ENCODE measurements around the gene NIPA2. TPM values are rescaled to one million over a fixed set of nuclear protein-coding genes. Genes with fewer than 3 reads are reported as not detected.

Gene NIPA2
- polyA plus RNA-seq, 4 donors: 15.0 to 40.3 (median 30.5) TPM

- H3K4me3 ChIP-seq (ENCODE audit: low read depth in 1 of 3, low read length in 3 of 3): no peak overlapping the region
- H3K9me3 ChIP-seq (ENCODE audit: control insufficient read depth in 2 of 2, insufficient read depth in 1 of 2, low read depth in 1 of 2, low read length in 1 of 2): peaks cover 0 to 17% of the 10 kb centered on the region in 2 donors
- FAIRE-seq (no peak), DNase-seq (no peak)
- no peaks in the 10 kb centered on the region for H3K4me1 ChIP-seq (ENCODE audit: control insufficient read depth in 3 of 3, insufficient read depth in 2 of 3, low read depth in 1 of 3, low read length in 2 of 3)
- 95 to 96% (median 96%) methylated on average over 8 of the region's 8 CpGs for WGBS, 3 donors
- peaks cover 17 to 71% (median 27%) of the 10 kb centered on the region in 3 donors for H3K36me3 ChIP-seq (ENCODE audit: control insufficient read depth in 3 of 3, insufficient read depth in 2 of 3, low read depth in 1 of 3, low read length in 3 of 3)
- no peak overlapping the region for H3K27ac ChIP-seq (ENCODE audit: low read depth in 1 of 3, low read length in 2 of 3)
- no peaks in the 10 kb centered on the region for H3K27me3 ChIP-seq (ENCODE audit: control insufficient read depth in 3 of 3, insufficient read depth in 3 of 3, low read length in 3 of 3)
These were observed 35.8 kb downstream of the NIPA2 start for GRCh38 chr15:22874256-22874655.

- no peak for FAIRE-seq
- Histone ChIP-seq H3K4me1 (ENCODE audit: control insufficient read depth in 3 of 3, insufficient read depth in 2 of 3, low read depth in 1 of 3, low read length in 2 of 3) (no peaks in the 10 kb centered on the region), H3K4me3 (ENCODE audit: low read depth in 1 of 3, low read length in 3 of 3) (no peak overlapping the region), H3K27me3 (ENCODE audit: control insufficient read depth in 3 of 3, insufficient read depth in 3 of 3, low read length in 3 of 3) (no peaks in the 10 kb centered on the region), H3K36me3 (ENCODE audit: control insufficient read depth in 3 of 3, insufficient read depth in 2 of 3, low read depth in 1 of 3, low read length in 3 of 3) (peaks cover 19 to 70% (median 28%) of the 10 kb centered on the region in 3 donors), H3K27ac (ENCODE audit: low read depth in 1 of 3, low read length in 2 of 3) (no peak overlapping the region), H3K9me3 (ENCODE audit: control insufficient read depth in 2 of 2, insufficient read depth in 1 of 2, low read depth in 1 of 2, low read length in 1 of 2) (peaks cover 0 to 17% of the 10 kb centered on the region in 2 donors)
- WGBS, 3 donors: 95 to 97% (median 96%) methylated on average over 7 of the region's 7 CpGs
- DNase-seq: no peak
These were observed 36.5 kb downstream of the NIPA2 start for GRCh38 chr15:22874966-22875365.

- H3K4me3 ChIP-seq (ENCODE audit: low read depth in 1 of 3, low read length in 3 of 3): no peak overlapping the region
- H3K27ac ChIP-seq (ENCODE audit: low read depth in 1 of 3, low read length in 2 of 3): no peak overlapping the region
- no peak for FAIRE-seq
- H3K4me1 ChIP-seq (ENCODE audit: control insufficient read depth in 3 of 3, insufficient read depth in 2 of 3, low read depth in 1 of 3, low read length in 2 of 3): no peaks in the 10 kb centered on the region
- no peaks in the 10 kb centered on the region for H3K27me3 ChIP-seq (ENCODE audit: control insufficient read depth in 3 of 3, insufficient read depth in 3 of 3, low read length in 3 of 3)
- WGBS, 3 donors: 93 to 99% (median 97%) methylated on average over 5 of the region's 5 CpGs
- H3K36me3 ChIP-seq (ENCODE audit: control insufficient read depth in 3 of 3, insufficient read depth in 2 of 3, low read depth in 1 of 3, low read length in 3 of 3): peaks cover 13 to 76% (median 21%) of the 10 kb centered on the region in 3 donors
- DNase-seq: no peak
- peaks cover 0 to 17% of the 10 kb centered on the region in 2 donors for H3K9me3 ChIP-seq (ENCODE audit: control insufficient read depth in 2 of 2, insufficient read depth in 1 of 2, low read depth in 1 of 2, low read length in 1 of 2)
These were observed 38.7 kb downstream of the NIPA2 start for GRCh38 chr15:22877117-22877516.

- peaks cover 11 to 81% (median 21%) of the 10 kb centered on the region in 3 donors for H3K36me3 ChIP-seq (ENCODE audit: control insufficient read depth in 3 of 3, insufficient read depth in 2 of 3, low read depth in 1 of 3, low read length in 3 of 3)
- no peak for FAIRE-seq
- 93 to 96% (median 95%) methylated on average over 8 of the region's 8 CpGs for WGBS, 3 donors
- H3K27me3 ChIP-seq (ENCODE audit: control insufficient read depth in 3 of 3, insufficient read depth in 3 of 3, low read length in 3 of 3): no peaks in the 10 kb centered on the region
- peaks cover 0 to 17% of the 10 kb centered on the region in 2 donors for H3K9me3 ChIP-seq (ENCODE audit: control insufficient read depth in 2 of 2, insufficient read depth in 1 of 2, low read depth in 1 of 2, low read length in 1 of 2)
- H3K4me1 ChIP-seq (ENCODE audit: control insufficient read depth in 3 of 3, insufficient read depth in 2 of 3, low read depth in 1 of 3, low read length in 2 of 3): no peaks in the 10 kb centered on the region
- H3K4me3 ChIP-seq (ENCODE audit: low read depth in 1 of 3, low read length in 3 of 3): no peak overlapping the region
- H3K27ac ChIP-seq (ENCODE audit: low read depth in 1 of 3, low read length in 2 of 3): no peak overlapping the region
- DNase-seq: no peak
These were observed 39.1 kb downstream of the NIPA2 start for GRCh38 chr15:22877607-22878006.

- FAIRE-seq: no peak
- H3K36me3 ChIP-seq (ENCODE audit: control insufficient read depth in 3 of 3, insufficient read depth in 2 of 3, low read depth in 1 of 3, low read length in 3 of 3): peaks cover 10 to 81% (median 21%) of the 10 kb centered on the region in 3 donors
- H3K27me3 ChIP-seq (ENCODE audit: control insufficient read depth in 3 of 3, insufficient read depth in 3 of 3, low read length in 3 of 3): no peaks in the 10 kb centered on the region
- no peak overlapping the region for H3K4me3 ChIP-seq (ENCODE audit: low read depth in 1 of 3, low read length in 3 of 3)
- no peak overlapping the region for H3K27ac ChIP-seq (ENCODE audit: low read depth in 1 of 3, low read length in 2 of 3)
- no peak for DNase-seq
- H3K9me3 ChIP-seq (ENCODE audit: control insufficient read depth in 2 of 2, insufficient read depth in 1 of 2, low read depth in 1 of 2, low read length in 1 of 2): peaks cover 0 to 17% of the 10 kb centered on the region in 2 donors
- no peaks in the 10 kb centered on the region for H3K4me1 ChIP-seq (ENCODE audit: control insufficient read depth in 3 of 3, insufficient read depth in 2 of 3, low read depth in 1 of 3, low read length in 2 of 3)
- 92 to 95% (median 95%) methylated on average over 10 of the region's 10 CpGs for WGBS, 3 donors
These were observed 39.6 kb downstream of the NIPA2 start for GRCh38 chr15:22878103-22878502.

- Histone ChIP-seq H3K27ac (ENCODE audit: low read depth in 1 of 3, low read length in 2 of 3) (no peak overlapping the region), H3K9me3 (ENCODE audit: control insufficient read depth in 2 of 2, insufficient read depth in 1 of 2, low read depth in 1 of 2, low read length in 1 of 2) (peaks cover 0 to 13% of the 10 kb centered on the region in 2 donors), H3K4me1 (ENCODE audit: control insufficient read depth in 3 of 3, insufficient read depth in 2 of 3, low read depth in 1 of 3, low read length in 2 of 3) (peaks cover 0 to 5% (median 0%) of the 10 kb centered on the region in 3 donors), H3K27me3 (ENCODE audit: control insufficient read depth in 3 of 3, insufficient read depth in 3 of 3, low read length in 3 of 3) (no peaks in the 10 kb centered on the region), H3K36me3 (ENCODE audit: control insufficient read depth in 3 of 3, insufficient read depth in 2 of 3, low read depth in 1 of 3, low read length in 3 of 3) (peaks cover 4 to 65% (median 12%) of the 10 kb centered on the region in 3 donors), H3K4me3 (ENCODE audit: low read depth in 1 of 3, low read length in 3 of 3) (no peak overlapping the region)
- DNase-seq (no peak), FAIRE-seq (no peak)
- WGBS, 3 donors: 87 to 95% (median 91%) methylated on average over 33 of the region's 33 CpGs
These were observed 41.9 kb downstream of the NIPA2 start for GRCh38 chr15:22880068-22880980.

- Histone ChIP-seq H3K36me3 (ENCODE audit: control insufficient read depth in 3 of 3, insufficient read depth in 2 of 3, low read depth in 1 of 3, low read length in 3 of 3) (peaks cover 4 to 60% (median 12%) of the 10 kb centered on the region in 3 donors), H3K27ac (ENCODE audit: low read depth in 1 of 3, low read length in 2 of 3) (no peak overlapping the region), H3K27me3 (ENCODE audit: control insufficient read depth in 3 of 3, insufficient read depth in 3 of 3, low read length in 3 of 3) (no peaks in the 10 kb centered on the region), H3K9me3 (ENCODE audit: control insufficient read depth in 2 of 2, insufficient read depth in 1 of 2, low read depth in 1 of 2, low read length in 1 of 2) (peaks cover 0 to 13% of the 10 kb centered on the region in 2 donors), H3K4me1 (ENCODE audit: control insufficient read depth in 3 of 3, insufficient read depth in 2 of 3, low read depth in 1 of 3, low read length in 2 of 3) (peaks cover 0 to 5% (median 0%) of the 10 kb centered on the region in 3 donors), H3K4me3 (ENCODE audit: low read depth in 1 of 3, low read length in 3 of 3) (no peak overlapping the region)
- FAIRE-seq: no peak
- 89 to 92% (median 91%) methylated on average over 19 of the region's 19 CpGs for WGBS, 3 donors
- no peak for DNase-seq
These were observed 42.7 kb downstream of the NIPA2 start for GRCh38 chr15:22880981-22881738.

- no peak for FAIRE-seq
- Histone ChIP-seq H3K4me1 (ENCODE audit: control insufficient read depth in 3 of 3, insufficient read depth in 2 of 3, low read depth in 1 of 3, low read length in 2 of 3) (peaks cover 0 to 5% (median 0%) of the 10 kb centered on the region in 3 donors), H3K9me3 (ENCODE audit: control insufficient read depth in 2 of 2, insufficient read depth in 1 of 2, low read depth in 1 of 2, low read length in 1 of 2) (peaks cover 0 to 12% of the 10 kb centered on the region in 2 donors), H3K27ac (ENCODE audit: low read depth in 1 of 3, low read length in 2 of 3) (no peak overlapping the region), H3K36me3 (ENCODE audit: control insufficient read depth in 3 of 3, insufficient read depth in 2 of 3, low read depth in 1 of 3, low read length in 3 of 3) (peaks cover 4 to 55% (median 10%) of the 10 kb centered on the region in 3 donors), H3K27me3 (ENCODE audit: control insufficient read depth in 3 of 3, insufficient read depth in 3 of 3, low read length in 3 of 3) (no peaks in the 10 kb centered on the region), H3K4me3 (ENCODE audit: low read depth in 1 of 3, low read length in 3 of 3) (no peak overlapping the region)
- DNase-seq: no peak
- WGBS, 3 donors: 93 to 96% (median 96%) methylated on average over 25 of the region's 25 CpGs
These were observed 43.4 kb downstream of the NIPA2 start for GRCh38 chr15:22881739-22882440.

All from small intestine (tissue), 7 donors.